ENCODE data around the gene ANKH. TPM values are rescaled to one million over a fixed set of nuclear protein-coding genes. Genes with fewer than 3 reads are reported as not detected.

The ANKH gene
- total RNA-seq, 6 donors from 2014 or later: 17.2 to 66.7 (median 24.5) TPM

- H3K27ac ChIP-seq: no peak overlapping the region
- no peaks in the 10 kb centered on the region for H3K4me1 ChIP-seq
- ATAC-seq (ENCODE audit: low FRiP score in 2 of 2) (no peak), DNase-seq (no peak)
- no peaks in the 10 kb centered on the region for H3K9me3 ChIP-seq
- WGBS, 2 donors: 97 to 100% methylated on average over 1 of the region's 1 CpG
- no peaks in the 10 kb centered on the region for H3K36me3 ChIP-seq
- no peak overlapping the region for H3K4me3 ChIP-seq
- H3K27me3 ChIP-seq: no peaks in the 10 kb centered on the region
- TF ChIP-seq EP300 (IDR thresholded peaks at IDR 0.05) (no peak), POLR2AphosphoS5 (IDR thresholded peaks at IDR 0.05) (no peak), CTCF (IDR thresholded peaks at IDR 0.05) (no peak), POLR2A (IDR thresholded peaks at IDR 0.05) (no peak)
These were observed 12.4 kb downstream of the ANKH start for GRCh38 chr5:14859150-14859549.

- no peak for TF ChIP-seq CTCF (IDR thresholded peaks at IDR 0.05)
- no peak for TF ChIP-seq POLR2A (IDR thresholded peaks at IDR 0.05)
- no peak for TF ChIP-seq POLR2AphosphoS5 (IDR thresholded peaks at IDR 0.05)
- no peak for TF ChIP-seq EP300 (IDR thresholded peaks at IDR 0.05)
- WGBS, 2 donors: 94 to 100% methylated on average over 1 of the region's 1 CpG
- no peak for DNase-seq
- H3K4me3 ChIP-seq: no peak overlapping the region
- no peak overlapping the region for H3K27ac ChIP-seq
- H3K36me3 ChIP-seq: no peaks in the 10 kb centered on the region
- no peaks in the 10 kb centered on the region for H3K4me1 ChIP-seq
- no peaks in the 10 kb centered on the region for H3K9me3 ChIP-seq
- H3K27me3 ChIP-seq: no peaks in the 10 kb centered on the region
- ATAC-seq (ENCODE audit: low FRiP score in 2 of 2): no peak
These were observed 16.2 kb downstream of the ANKH start for GRCh38 chr5:14855366-14855765.

- 93 to 94% methylated on average over 4 of the region's 4 CpGs for WGBS, 2 donors
- ATAC-seq (ENCODE audit: low FRiP score in 2 of 2): no peak
- no peak overlapping the region for H3K27ac ChIP-seq
- H3K9me3 ChIP-seq: no peaks in the 10 kb centered on the region
- H3K4me1 ChIP-seq: no peaks in the 10 kb centered on the region
- DNase-seq: no peak
- no peak overlapping the region for H3K4me3 ChIP-seq
- no peaks in the 10 kb centered on the region for H3K27me3 ChIP-seq
- no peak for TF ChIP-seq EP300 (IDR thresholded peaks at IDR 0.05)
- TF ChIP-seq POLR2AphosphoS5 (IDR thresholded peaks at IDR 0.05): no peak
- TF ChIP-seq POLR2A (IDR thresholded peaks at IDR 0.05): no peak
- no peak for TF ChIP-seq CTCF (IDR thresholded peaks at IDR 0.05)
- no peaks in the 10 kb centered on the region for H3K36me3 ChIP-seq
These were observed 16.8 kb downstream of the ANKH start for GRCh38 chr5:14854799-14855198.

- no peaks in the 10 kb centered on the region for H3K36me3 ChIP-seq
- DNase-seq: no peak
- no peaks in the 10 kb centered on the region for H3K9me3 ChIP-seq
- ATAC-seq (ENCODE audit: low FRiP score in 2 of 2): no peak
- no peaks in the 10 kb centered on the region for H3K4me1 ChIP-seq
- H3K4me3 ChIP-seq: no peak overlapping the region
- WGBS, 2 donors: 93 to 94% methylated on average over 4 of the region's 4 CpGs
- no peak overlapping the region for H3K27ac ChIP-seq
- H3K27me3 ChIP-seq: no peaks in the 10 kb centered on the region
- TF ChIP-seq POLR2A (IDR thresholded peaks at IDR 0.05): no peak
- no peak for TF ChIP-seq CTCF (IDR thresholded peaks at IDR 0.05)
- no peak for TF ChIP-seq EP300 (IDR thresholded peaks at IDR 0.05)
- no peak for TF ChIP-seq POLR2AphosphoS5 (IDR thresholded peaks at IDR 0.05)
These were observed 17.9 kb downstream of the ANKH start for GRCh38 chr5:14853685-14854084.

- Histone ChIP-seq H3K9me3 (no peaks in the 10 kb centered on the region), H3K27ac (no peak overlapping the region), H3K4me3 (no peak overlapping the region), H3K4me1 (no peaks in the 10 kb centered on the region), H3K36me3 (no peaks in the 10 kb centered on the region), H3K27me3 (no peaks in the 10 kb centered on the region)
- TF ChIP-seq CTCF (IDR thresholded peaks at IDR 0.05) (no peak), EP300 (IDR thresholded peaks at IDR 0.05) (no peak), POLR2AphosphoS5 (IDR thresholded peaks at IDR 0.05) (no peak), POLR2A (IDR thresholded peaks at IDR 0.05) (no peak)
- DNase-seq: no peak
- WGBS, 2 donors: 93 to 95% methylated on average over 6 of the region's 6 CpGs
- ATAC-seq (ENCODE audit: low FRiP score in 2 of 2): no peak
These were observed 18.8 kb downstream of the ANKH start for GRCh38 chr5:14852779-14853178.
